Measurements from ENCODE around the gene DCLK3.

- TF ChIP-seq ZNF532 (CRISPR knock-in tag; IDR thresholded peaks at IDR 0.05; ENCODE audit: borderline replicate concordance) = no peak
- TF ChIP-seq CTCF (IDR thresholded peaks at IDR 0.05) = no peak
- TF ChIP-seq CREB1 (CRISPR knock-in tag; IDR thresholded peaks at IDR 0.05) = no peak
Observed at GRCh38 chr3:36800533-36801116, 36.3 kb upstream of the DCLK3 start.

Measured in WTC11 (cell line).